DMS153 treated with DMSO at 0.1 percent for 48 hours (cell line): Measurements from ENCODE around the gene DPEP2NB.
"Not testable (repeated sequence)": the region's sequence is repeated elsewhere in the genome, so short reads cannot be mapped to it uniquely, and the experiment has no call there.

ENCODE experiments used
- DNase-seq: peaks from one replicate; lab custom pipeline; 2025; ENCODE audit not compliant: unreplicated experiment; lab: John Stamatoyannopoulos, UW

Gene DPEP2NB

GRCh38 chr16:68015681-68016080 is at the start of gene DPEP2NB:
Gene DPEP2NB, minus strand, starts transcription at chr16:68015911. Its CDS starts 141 bp downstream, at chr16:68015770.
- DNase-seq: no peak

GRCh38 chr16:68064791-68065365 is 49.2 kb upstream of the DPEP2NB start:
- DNase-seq: peak; percentile 26

- no peak for DNase-seq
Observed at GRCh38 chr16:68062910-68063393, 47.2 kb upstream of the DPEP2NB start.

- no peak for DNase-seq
Observed at GRCh38 chr16:68061396-68061795, 45.7 kb upstream of the DPEP2NB start.

GRCh38 chr16:68059804-68060203 is 44.1 kb upstream of the DPEP2NB start:
- no peak for DNase-seq

GRCh38 chr16:68055395-68055794 is 39.7 kb upstream of the DPEP2NB start:
- DNase-seq: no peak

- no peak for DNase-seq
Observed at GRCh38 chr16:68049449-68049848, 33.7 kb upstream of the DPEP2NB start.

GRCh38 chr16:68047987-68048386 is 32.3 kb upstream of the DPEP2NB start:
- DNase-seq: no peak

- DNase-seq: no peak
Observed at GRCh38 chr16:68046106-68046505, 30.4 kb upstream of the DPEP2NB start.

- no peak for DNase-seq
Observed at GRCh38 chr16:68041783-68042182, 26.1 kb upstream of the DPEP2NB start.

GRCh38 chr16:68040506-68041288 is 25.0 kb upstream of the DPEP2NB start:
- peak; percentile 63 for DNase-seq

- DNase-seq: no peak
Observed at GRCh38 chr16:68037841-68038597, 22.3 kb upstream of the DPEP2NB start.

GRCh38 chr16:68035227-68035626 is 19.5 kb upstream of the DPEP2NB start:
- DNase-seq: no peak

- no peak for DNase-seq
Observed at GRCh38 chr16:68033101-68033500, 17.4 kb upstream of the DPEP2NB start.

GRCh38 chr16:68031951-68032350 is 16.2 kb upstream of the DPEP2NB start:
- no peak for DNase-seq

GRCh38 chr16:68030108-68030507 is 14.4 kb upstream of the DPEP2NB start:
- not testable (repeated sequence) for DNase-seq

- DNase-seq: no peak
Observed at GRCh38 chr16:68028996-68029395, 13.3 kb upstream of the DPEP2NB start.

GRCh38 chr16:68022728-68023537 is 7.2 kb upstream of the DPEP2NB start, which contains the start of the genes DDX28 and DUS2:
Gene DDX28, minus strand, starts transcription at chr16:68023232. Its CDS starts 30 bp downstream, at chr16:68023202.
Gene DUS2, plus strand, starts transcription at chr16:68023284. Its CDS starts 14,740 bp downstream, at chr16:68038024.
- DNase-seq: peak; percentile 63

- DNase-seq: no peak
Observed at GRCh38 chr16:68022278-68022727, 6.6 kb upstream of the DPEP2NB start.

GRCh38 chr16:68021490-68021889 is 5.8 kb upstream of the DPEP2NB start:
- no peak for DNase-seq
